ENCODE results near the gene GNRHR.

- no peak for TF ChIP-seq CTCF (IDR thresholded peaks at IDR 0.05)
- no peak for TF ChIP-seq POLR2A (IDR thresholded peaks at IDR 0.05)
Measured at GRCh38 chr4:67790721-67791120, 36.5 kb upstream of the GNRHR start.
